Middle frontal gyrus (tissue), 1 donor: Measurements from ENCODE around the gene FRAT2.
"Not testable (repeated sequence)": the region's sequence is repeated elsewhere in the genome, so short reads cannot be mapped to it uniquely, and the experiment has no call there.

Experiments
- DNase-seq: peaks from one replicate; pipeline ENCODE4 v3.0.0-alpha.2; 2015; ENCODE audit warnings: low spot score; ENCODE audit errors: extremely low spot score

The FRAT2 gene

GRCh38 chr10:97356318-97356914, 21.9 kb upstream of the FRAT2 start:
- no peak for DNase-seq

GRCh38 chr10:97355571-97355975, 21.0 kb upstream of the FRAT2 start:
- no peak for DNase-seq

GRCh38 chr10:97353945-97354344, 19.4 kb upstream of the FRAT2 start:
- DNase-seq = no peak

GRCh38 chr10:97349752-97350513, 15.4 kb upstream of the FRAT2 start:
- DNase-seq = no peak

- DNase-seq = no peak
These were observed 12.8 kb upstream of the FRAT2 start for GRCh38 chr10:97347317-97347716.

GRCh38 chr10:97343664-97344063, 9.1 kb upstream of the FRAT2 start:
- not testable (repeated sequence) for DNase-seq

- no peak for DNase-seq
These were observed 6.9 kb upstream of the FRAT2 start for GRCh38 chr10:97341416-97341815.

- no peak for DNase-seq
These were observed 3.5 kb upstream of the FRAT2 start for GRCh38 chr10:97338041-97338440.

GRCh38 chr10:97336942-97337831, 2.7 kb upstream of the FRAT2 start:
- DNase-seq = no peak

- DNase-seq = no peak
These were observed 1.9 kb upstream of the FRAT2 start for GRCh38 chr10:97336446-97336845.

GRCh38 chr10:97336006-97336405, 1.5 kb upstream of the FRAT2 start:
- DNase-seq = no peak

GRCh38 chr10:97335188-97335619, 675 bp upstream of the FRAT2 start:
- DNase-seq = no peak

- no peak for DNase-seq
These were observed 744 bp downstream of the FRAT2 start for GRCh38 chr10:97333601-97334369.

- DNase-seq = no peak
These were observed 1.3 kb downstream of the FRAT2 start for GRCh38 chr10:97333351-97333600.

GRCh38 chr10:97332591-97333350, 1.8 kb downstream of the FRAT2 start:
- DNase-seq = peak; percentile 68

- DNase-seq = no peak
These were observed 3.3 kb downstream of the FRAT2 start for GRCh38 chr10:97331153-97331703.

- DNase-seq = no peak
These were observed 4.8 kb downstream of the FRAT2 start for GRCh38 chr10:97329766-97330165.

- DNase-seq = no peak
These were observed 5.7 kb downstream of the FRAT2 start for GRCh38 chr10:97328646-97329453.
